NCI-H1436 treated with DMSO at 0.1 percent for 48 hours (cell line): ENCODE data around the gene PPIE.

Source experiments
- DNase-seq: peaks from one replicate; lab custom pipeline; 2025; lab: John Stamatoyannopoulos, UW

PPIE gene

GRCh38 chr1:39805385-39805784 lies 66.7 kb downstream of the PPIE start:
- no peak for DNase-seq

- no peak for DNase-seq
These were observed 70.3 kb downstream of the PPIE start for GRCh38 chr1:39808784-39809517.

GRCh38 chr1:39812913-39813312 lies 74.2 kb downstream of the PPIE start:
- no peak for DNase-seq
